SU-DHL-6 (cell line): ENCODE results near the gene ATG14.

Experiments used
- H2AFZ ChIP-seq: fragments of 200-600 bp; sonication (generic); 2 replicates; pipeline ENCODE4 v1.6.1; 2014; ENCODE audit warnings: low read depth, mild to moderate bottlenecking, moderate library complexity, mixed read lengths, antibody characterized with exemption, low read length; ENCODE audit not compliant: severe bottlenecking
- H3F3A ChIP-seq: fragments of 200-600 bp; shearing (Covaris generic); 2 replicates; pipeline ENCODE4 v1.6.0; 2016; ENCODE audit warnings: antibody characterized with exemption, mild to moderate bottlenecking; ENCODE audit not compliant: insufficient read depth
- H3K27ac ChIP-seq: fragments of 200-600 bp; sonication (generic); 2 replicates; pipeline ENCODE4 v1.5.1; 2016; ENCODE audit warnings: low read depth, mild to moderate bottlenecking, low read length, moderate library complexity, mixed read lengths
- H3K27me3 ChIP-seq: fragments of 200-600 bp; sonication (generic), shearing (Covaris generic); 2 replicates; pipeline ENCODE4 v1.6.0; 2014; ENCODE audit warnings: mild to moderate bottlenecking, low read length
- H3K36me3 ChIP-seq: fragments of 200-600 bp; sonication (generic); 2 replicates; pipeline ENCODE4 v1.6.1; 2014; ENCODE audit warnings: mild to moderate bottlenecking, low read length, mixed read lengths
- H3K4me2 ChIP-seq: fragments of 300-600, 200-600 bp; shearing (Covaris generic), sonication (generic); 2 replicates; pipeline ENCODE4 v1.6.0; 2014; ENCODE audit warnings: low read length, low read depth, mild to moderate bottlenecking; ENCODE audit not compliant: poor library complexity, severe bottlenecking
- H3K4me3 ChIP-seq: fragments of 200-600 bp; sonication (generic); 2 replicates; pipeline ENCODE4 v1.5.1; 2014; ENCODE audit warnings: antibody characterized with exemption, low read length, mild to moderate bottlenecking, mixed read lengths; ENCODE audit not compliant: insufficient read depth, poor library complexity, severe bottlenecking
- H3K79me2 ChIP-seq: fragments of 200-600 bp; sonication (generic); 2 replicates; pipeline ENCODE4 v1.6.1; 2014; ENCODE audit warnings: mild to moderate bottlenecking, low read length, moderate library complexity; ENCODE audit not compliant: insufficient read depth
- H3K9ac ChIP-seq: fragments of 200-600 bp; sonication (generic); 2 replicates; pipeline ENCODE4 v1.7.0; 2014; ENCODE audit warnings: mild to moderate bottlenecking, low read length
- H3K9me2 ChIP-seq: fragments of 200-600 bp; sonication (generic); replicated peaks from 2 replicates; pipeline ENCODE4 v1.6.1; 2014; ENCODE audit warnings: low read length; ENCODE audit not compliant: insufficient read depth
- H3K9me3 ChIP-seq: fragments of 200-600 bp; sonication (generic); 2 replicates; pipeline ENCODE4 v1.6.1; 2014; ENCODE audit warnings: low read length, mixed read lengths; ENCODE audit not compliant: insufficient read depth
- H4K20me1 ChIP-seq: fragments of 200-600 bp; sonication (generic); 2 replicates; pipeline ENCODE4 v1.6.1; 2014; ENCODE audit warnings: low read depth, mild to moderate bottlenecking, antibody characterized with exemption, low read length, moderate library complexity, mixed read lengths
- EZH2phosphoT487 ChIP-seq: fragments of 200-600 bp; sonication (generic), shearing (Covaris generic); conservative IDR thresholded peaks from 2 replicates; pipeline ENCODE4 v1.6.1; 2018; ENCODE audit warnings: mild to moderate bottlenecking, antibody characterized with exemption, low read length, moderate library complexity, mixed read lengths
- TF ChIP-seq, protein P1 (sequence below): fragments of 200-600 bp; sonication (generic); IDR thresholded peaks from one replicate; pipeline ENCODE4 v1.5.1; 2017; ENCODE audit warnings: antibody characterized with exemption, mild to moderate bottlenecking, low read length, moderate library complexity; ENCODE audit not compliant: insufficient read depth, poor library complexity, severe bottlenecking

ATG14 gene

GRCh38 chr14:55350461-55350860, 61.2 kb downstream of the ATG14 start:
- Histone ChIP-seq H3K36me3 (no peaks in the 10 kb centered on the region), H3K9ac (no peak overlapping the region), H3K4me2 (no peak overlapping the region), H4K20me1 (no peaks in the 10 kb centered on the region), H3K9me3 (no peaks in the 10 kb centered on the region), H3K9me2 (no peaks in the 10 kb centered on the region), H3K27ac (no peak overlapping the region), H3F3A (no peaks in the 10 kb centered on the region), H3K79me2 (peaks cover 20% of the 10 kb centered on the region; the same call in 1 of the 2 replicates), H3K4me3 (no peak overlapping the region), H2AFZ (no peak overlapping the region), H3K27me3 (no peaks in the 10 kb centered on the region)
- TF ChIP-seq, protein P1, sequence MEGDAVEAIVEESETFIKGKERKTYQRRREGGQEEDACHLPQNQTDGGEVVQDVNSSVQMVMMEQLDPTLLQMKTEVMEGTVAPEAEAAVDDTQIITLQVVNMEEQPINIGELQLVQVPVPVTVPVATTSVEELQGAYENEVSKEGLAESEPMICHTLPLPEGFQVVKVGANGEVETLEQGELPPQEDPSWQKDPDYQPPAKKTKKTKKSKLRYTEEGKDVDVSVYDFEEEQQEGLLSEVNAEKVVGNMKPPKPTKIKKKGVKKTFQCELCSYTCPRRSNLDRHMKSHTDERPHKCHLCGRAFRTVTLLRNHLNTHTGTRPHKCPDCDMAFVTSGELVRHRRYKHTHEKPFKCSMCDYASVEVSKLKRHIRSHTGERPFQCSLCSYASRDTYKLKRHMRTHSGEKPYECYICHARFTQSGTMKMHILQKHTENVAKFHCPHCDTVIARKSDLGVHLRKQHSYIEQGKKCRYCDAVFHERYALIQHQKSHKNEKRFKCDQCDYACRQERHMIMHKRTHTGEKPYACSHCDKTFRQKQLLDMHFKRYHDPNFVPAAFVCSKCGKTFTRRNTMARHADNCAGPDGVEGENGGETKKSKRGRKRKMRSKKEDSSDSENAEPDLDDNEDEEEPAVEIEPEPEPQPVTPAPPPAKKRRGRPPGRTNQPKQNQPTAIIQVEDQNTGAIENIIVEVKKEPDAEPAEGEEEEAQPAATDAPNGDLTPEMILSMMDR: no peak

DNA sequence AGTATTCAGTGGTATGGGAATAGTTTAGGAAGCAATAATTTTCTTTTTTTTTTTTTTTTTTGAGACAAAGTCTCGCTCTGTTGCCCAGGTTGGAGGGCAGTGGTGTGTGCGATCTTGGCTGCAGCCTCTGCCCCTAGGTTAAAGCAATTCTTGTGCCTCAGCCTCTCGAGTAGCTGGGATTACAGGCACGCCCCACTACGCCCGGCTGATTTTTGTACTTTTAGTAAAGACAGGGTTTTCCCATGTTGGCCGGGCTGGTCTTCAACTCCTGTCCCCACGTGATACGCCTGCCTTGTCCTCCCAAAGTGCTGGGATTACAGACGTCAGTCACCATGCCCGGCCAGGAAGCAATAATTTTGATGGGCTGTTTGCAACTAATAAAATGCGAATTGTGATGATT, 62.1 kb downstream of the ATG14 start:
- Histone ChIP-seq H4K20me1 (no peaks in the 10 kb centered on the region), H3K9me2 (no peaks in the 10 kb centered on the region), H3K27me3 (no peaks in the 10 kb centered on the region), H3K9ac (no peak overlapping the region), H3K36me3 (no peaks in the 10 kb centered on the region), H3F3A (no peaks in the 10 kb centered on the region), H3K4me2 (no peak overlapping the region), H3K27ac (no peak overlapping the region), H2AFZ (no peak overlapping the region), H3K4me3 (no peak overlapping the region), H3K9me3 (no peaks in the 10 kb centered on the region), H3K79me2 (peaks cover 23% of the 10 kb centered on the region; the same call in 1 of the 2 replicates)
- TF ChIP-seq, protein P1: no peak
- TF ChIP-seq EZH2phosphoT487: no peak

GRCh38 chr14:55348766-55349453, 62.7 kb downstream of the ATG14 start:
- H3K9ac ChIP-seq: no peak overlapping the region
- no peaks in the 10 kb centered on the region for H3F3A ChIP-seq
- H3K27me3 ChIP-seq: no peaks in the 10 kb centered on the region
- TF ChIP-seq, protein P1: no peak
- no peak for TF ChIP-seq EZH2phosphoT487
- no peaks in the 10 kb centered on the region for H4K20me1 ChIP-seq
- no peaks in the 10 kb centered on the region for H3K36me3 ChIP-seq
- no peak overlapping the region for H2AFZ ChIP-seq
- no peak overlapping the region for H3K4me2 ChIP-seq
- no peak overlapping the region for H3K4me3 ChIP-seq
- peaks cover 27% of the 10 kb centered on the region; the same call in 1 of the 2 replicates for H3K79me2 ChIP-seq
- H3K9me3 ChIP-seq: no peaks in the 10 kb centered on the region
- H3K9me2 ChIP-seq: no peaks in the 10 kb centered on the region
- no peak overlapping the region for H3K27ac ChIP-seq
